GF-D8 (cell line): ENCODE results near the gene WNT1.
A peak's percentile ranks its signal among the peaks of the same experiment; 100 is the strongest.

Source experiments
- DNase-seq: peaks from one replicate; lab custom pipeline; 2025; lab: John Stamatoyannopoulos, UW

The WNT1 gene

GRCh38 chr12:48980953-48981756 lies 3.0 kb downstream of the WNT1 start:
- no peak for DNase-seq

GRCh38 chr12:48981757-48982157 lies 3.6 kb downstream of the WNT1 start:
- DNase-seq = no peak

GRCh38 chr12:48982397-48983080 lies 4.4 kb downstream of the WNT1 start:
- DNase-seq = no peak

GRCh38 chr12:48985475-48985897 lies 7.4 kb downstream of the WNT1 start:
- no peak for DNase-seq

- no peak for DNase-seq
Measured at GRCh38 chr12:48985901-48986300, 7.8 kb downstream of the WNT1 start.

- no peak for DNase-seq
Measured at GRCh38 chr12:48986720-48987291, 8.7 kb downstream of the WNT1 start.

- DNase-seq = no peak
Measured at GRCh38 chr12:48988030-48988649, 10.0 kb downstream of the WNT1 start.

- DNase-seq = no peak
Measured at GRCh38 chr12:48990552-48990951, 12.4 kb downstream of the WNT1 start.

- DNase-seq = no peak
Measured at GRCh38 chr12:48991247-48992050, 13.3 kb downstream of the WNT1 start.

GRCh38 chr12:48993787-48994186 lies 15.7 kb downstream of the WNT1 start:
- DNase-seq = no peak

GRCh38 chr12:48994224-48995085 lies 16.3 kb downstream of the WNT1 start:
- no peak for DNase-seq

GRCh38 chr12:48995086-48995879 lies 17.2 kb downstream of the WNT1 start:
- DNase-seq = peak; percentile 17

- DNase-seq = peak; percentile 52
Measured at GRCh38 chr12:48996794-48997718, 18.9 kb downstream of the WNT1 start.

- DNase-seq = no peak
Measured at GRCh38 chr12:48997719-48998496, 19.8 kb downstream of the WNT1 start.

- peak; percentile 9 for DNase-seq
Measured at GRCh38 chr12:48998497-48999353, 20.6 kb downstream of the WNT1 start.

GRCh38 chr12:48999371-49000131 lies 21.4 kb downstream of the WNT1 start, which contains the start of gene DDN:
TSS of gene DDN (minus strand) at chr12:48999375. CDS start at chr12:48999287, 88 bp downstream.
- peak; percentile 58 for DNase-seq
